ENCODE data around the gene GOSR2. TPM values are rescaled to one million over a fixed set of nuclear protein-coding genes. Genes with fewer than 3 reads are reported as not detected.

The GOSR2 gene
- polyA plus RNA-seq, 1 donor = 29.4 TPM

Other genes with a start within 250 kb of the GOSR2 start
- gene WNT3, start 104.5 kb upstream of the GOSR2 start, polyA plus RNA-seq (ENCODE audit: insufficient read length) = 2.7 TPM
- 0.08 TPM for gene WNT9B, start 71.6 kb upstream of the GOSR2 start, polyA plus RNA-seq (ENCODE audit: insufficient read length)
- 0.36 TPM for gene RPRML, start 56.1 kb downstream of the GOSR2 start, polyA plus RNA-seq (ENCODE audit: insufficient read length)